ENCODE results near the gene SLC12A6. TPM values are rescaled to one million over a fixed set of nuclear protein-coding genes. Genes with fewer than 3 reads are reported as not detected.

The SLC12A6 gene
- total and polyA plus RNA-seq, 2 donors, result 6.6 to 22.2 TPM

- H3K27ac ChIP-seq (ENCODE audit: low read depth), result no peak overlapping the region
- no peaks in the 10 kb centered on the region for H3K36me3 ChIP-seq (ENCODE audit: insufficient read depth)
- DNase-seq (ENCODE audit: extremely low spot score), result no peak
- H3K4me3 ChIP-seq (ENCODE audit: low read depth, low read length), result no peak overlapping the region
- WGBS, result 95% methylated on average over 6 of the region's 6 CpGs
- H3K4me1 ChIP-seq (ENCODE audit: insufficient read depth), result no peaks in the 10 kb centered on the region
These were observed 4.9 kb downstream of the SLC12A6 start for GRCh38 chr15:34332553-34333120.

- no peaks in the 10 kb centered on the region for H3K36me3 ChIP-seq (ENCODE audit: insufficient read depth)
- no peaks in the 10 kb centered on the region for H3K4me1 ChIP-seq (ENCODE audit: insufficient read depth)
- H3K4me3 ChIP-seq (ENCODE audit: low read depth, low read length), result no peak overlapping the region
- no peak overlapping the region for H3K27ac ChIP-seq (ENCODE audit: low read depth)
- WGBS, result 66% methylated on average over 2 of the region's 2 CpGs
- no peak for DNase-seq (ENCODE audit: extremely low spot score)
These were observed 5.8 kb downstream of the SLC12A6 start for GRCh38 chr15:34331809-34332208.

- Histone ChIP-seq H3K27ac (ENCODE audit: low read depth) (no peak overlapping the region), H3K36me3 (ENCODE audit: insufficient read depth) (no peaks in the 10 kb centered on the region), H3K4me3 (ENCODE audit: low read depth, low read length) (no peak overlapping the region), H3K4me1 (ENCODE audit: insufficient read depth) (no peaks in the 10 kb centered on the region)
- DNase-seq (ENCODE audit: extremely low spot score), result no peak
- 96% methylated on average over 5 of the region's 5 CpGs for WGBS
These were observed 7.3 kb downstream of the SLC12A6 start for GRCh38 chr15:34330279-34330678.

DNA sequence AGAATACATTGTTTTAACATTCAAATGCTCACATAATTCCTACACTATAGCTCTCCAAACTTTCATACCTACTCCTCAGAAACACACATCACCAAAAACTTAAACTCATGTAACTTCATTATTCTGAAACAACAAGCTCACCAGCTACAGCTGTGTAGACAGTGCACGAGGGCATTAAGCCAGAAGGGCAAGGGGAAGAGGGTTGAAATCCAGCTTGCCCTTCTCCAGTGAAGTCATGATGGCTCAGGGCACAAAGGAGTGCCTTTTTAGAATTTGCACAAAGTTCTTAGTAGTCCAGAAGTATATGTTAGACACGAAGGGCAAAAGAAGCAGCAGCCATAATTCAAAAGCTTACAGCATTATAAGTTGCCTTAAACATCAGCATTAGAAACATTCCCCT lies 8.6 kb downstream of the SLC12A6 start:
- WGBS, result 75% methylated on average over 2 of the region's 2 CpGs
- no peak for DNase-seq (ENCODE audit: extremely low spot score)
- H3K4me1 ChIP-seq (ENCODE audit: insufficient read depth), result no peaks in the 10 kb centered on the region
- no peaks in the 10 kb centered on the region for H3K36me3 ChIP-seq (ENCODE audit: insufficient read depth)
- H3K4me3 ChIP-seq (ENCODE audit: low read depth, low read length), result no peak overlapping the region
- H3K27ac ChIP-seq (ENCODE audit: low read depth), result no peak overlapping the region

GRCh38 chr15:34327906-34328305 lies 9.7 kb downstream of the SLC12A6 start:
- H3K36me3 ChIP-seq (ENCODE audit: insufficient read depth), result peaks cover 1% of the 10 kb centered on the region
- no peak overlapping the region for H3K4me3 ChIP-seq (ENCODE audit: low read depth, low read length)
- H3K4me1 ChIP-seq (ENCODE audit: insufficient read depth), result no peaks in the 10 kb centered on the region
- H3K27ac ChIP-seq (ENCODE audit: low read depth), result no peak overlapping the region
- 78% methylated on average over 4 of the region's 4 CpGs for WGBS
- DNase-seq (ENCODE audit: extremely low spot score), result no peak

DNA sequence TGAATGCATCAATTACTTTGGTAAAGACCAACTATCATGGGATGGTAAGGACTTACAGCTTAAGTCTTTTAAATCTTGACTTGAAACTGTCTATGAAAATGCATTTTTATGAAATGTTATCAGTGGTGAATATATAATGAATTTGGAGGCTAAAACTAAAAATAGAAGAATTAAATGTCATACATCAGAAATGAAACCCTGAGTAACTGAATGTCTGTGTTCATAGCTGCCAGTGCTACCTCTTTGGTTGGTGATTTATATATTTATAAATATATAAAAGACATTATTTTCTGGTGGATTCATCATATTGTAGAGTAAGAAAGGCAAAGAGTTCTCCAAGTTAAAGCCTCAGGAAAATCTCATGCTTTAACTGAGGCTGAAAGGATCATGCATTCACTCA lies 12.2 kb downstream of the SLC12A6 start:
- no peaks in the 10 kb centered on the region for H3K4me1 ChIP-seq (ENCODE audit: insufficient read depth)
- DNase-seq (ENCODE audit: extremely low spot score), result no peak
- peak overlapping the region; percentile 23 for H3K27ac ChIP-seq (ENCODE audit: low read depth)
- H3K36me3 ChIP-seq (ENCODE audit: insufficient read depth), result peaks cover 1% of the 10 kb centered on the region
- no peak overlapping the region for H3K4me3 ChIP-seq (ENCODE audit: low read depth, low read length)

GRCh38 chr15:34324933-34325332 lies 12.6 kb downstream of the SLC12A6 start:
- WGBS, result 81% methylated on average over 1 of the region's 1 CpG
- peaks cover 1% of the 10 kb centered on the region for H3K36me3 ChIP-seq (ENCODE audit: insufficient read depth)
- no peaks in the 10 kb centered on the region for H3K4me1 ChIP-seq (ENCODE audit: insufficient read depth)
- DNase-seq (ENCODE audit: extremely low spot score), result no peak
- no peak overlapping the region for H3K4me3 ChIP-seq (ENCODE audit: low read depth, low read length)
- H3K27ac ChIP-seq (ENCODE audit: low read depth), result no peak overlapping the region

DNA sequence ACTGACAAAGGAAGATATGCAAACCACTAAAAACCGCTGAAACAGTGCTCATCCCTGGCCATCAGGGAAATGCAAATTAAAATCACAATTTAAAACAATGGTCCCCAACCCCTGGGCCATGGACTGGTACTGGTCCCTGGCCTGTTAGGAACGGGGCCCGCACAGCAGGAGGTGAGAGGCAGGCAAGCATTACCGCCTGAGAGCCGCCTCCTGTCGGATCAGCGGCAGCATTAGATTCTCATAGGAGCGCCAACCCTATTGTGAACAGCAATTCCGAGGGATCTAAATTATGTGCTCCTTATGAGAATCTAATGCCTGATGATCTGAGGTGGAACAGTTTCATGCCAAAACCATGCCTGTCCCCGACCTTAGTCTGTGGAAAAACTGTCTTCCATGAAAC lies 14.4 kb downstream of the SLC12A6 start:
- no peak overlapping the region for H3K27ac ChIP-seq (ENCODE audit: low read depth)
- WGBS, result 95% methylated on average over 10 of the region's 10 CpGs
- no peak for DNase-seq (ENCODE audit: extremely low spot score)
- H3K36me3 ChIP-seq (ENCODE audit: insufficient read depth), result peaks cover 1% of the 10 kb centered on the region
- no peak overlapping the region for H3K4me3 ChIP-seq (ENCODE audit: low read depth, low read length)
- H3K4me1 ChIP-seq (ENCODE audit: insufficient read depth), result no peaks in the 10 kb centered on the region

DNA sequence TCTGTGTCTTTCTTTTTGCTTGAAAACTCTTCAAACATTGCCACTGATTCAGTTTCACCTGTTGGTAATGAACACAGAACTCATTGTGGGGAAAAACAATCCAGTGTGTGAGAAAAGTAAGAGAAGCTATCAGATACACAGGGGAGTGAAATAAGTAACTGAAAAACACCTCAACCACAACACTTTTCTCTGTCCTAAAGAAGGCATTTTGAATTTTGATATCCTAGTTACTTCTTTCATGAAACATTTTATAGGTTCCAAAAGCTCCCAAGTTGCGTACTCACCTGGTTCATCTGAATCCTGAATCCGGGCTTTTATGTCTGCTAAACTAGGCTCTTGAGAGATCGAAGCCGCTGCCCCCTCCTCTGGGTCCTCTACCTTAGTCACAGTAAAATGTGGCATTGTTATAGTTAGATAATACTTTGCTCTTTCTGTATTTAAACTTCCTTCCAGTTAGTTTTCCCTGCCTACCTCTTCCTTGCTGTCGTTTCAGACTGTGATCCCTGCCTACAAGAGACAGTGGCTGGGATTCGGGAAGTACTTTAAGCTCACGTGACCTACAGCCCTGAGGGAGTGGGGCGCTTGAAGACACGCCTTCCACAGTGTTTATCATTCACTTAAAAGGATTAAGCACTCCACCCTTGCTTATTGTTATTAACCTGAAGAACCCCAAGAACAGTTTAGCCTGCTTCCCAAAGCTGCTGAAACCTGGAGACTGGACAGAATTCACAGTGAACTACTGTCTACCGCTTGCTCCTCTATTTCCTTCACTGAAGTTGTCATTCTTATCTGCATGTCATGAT lies 19.1 kb downstream of the SLC12A6 start:
- Histone ChIP-seq H3K4me1 (ENCODE audit: insufficient read depth) (no peaks in the 10 kb centered on the region), H3K36me3 (ENCODE audit: insufficient read depth) (peaks cover 1% of the 10 kb centered on the region), H3K4me3 (ENCODE audit: low read depth, low read length) (peak overlapping the region; percentile 35), H3K27ac (ENCODE audit: low read depth) (no peak overlapping the region)
- 16% methylated on average over 10 of the region's 10 CpGs for WGBS
- DNase-seq (ENCODE audit: extremely low spot score), result no peak

DNA sequence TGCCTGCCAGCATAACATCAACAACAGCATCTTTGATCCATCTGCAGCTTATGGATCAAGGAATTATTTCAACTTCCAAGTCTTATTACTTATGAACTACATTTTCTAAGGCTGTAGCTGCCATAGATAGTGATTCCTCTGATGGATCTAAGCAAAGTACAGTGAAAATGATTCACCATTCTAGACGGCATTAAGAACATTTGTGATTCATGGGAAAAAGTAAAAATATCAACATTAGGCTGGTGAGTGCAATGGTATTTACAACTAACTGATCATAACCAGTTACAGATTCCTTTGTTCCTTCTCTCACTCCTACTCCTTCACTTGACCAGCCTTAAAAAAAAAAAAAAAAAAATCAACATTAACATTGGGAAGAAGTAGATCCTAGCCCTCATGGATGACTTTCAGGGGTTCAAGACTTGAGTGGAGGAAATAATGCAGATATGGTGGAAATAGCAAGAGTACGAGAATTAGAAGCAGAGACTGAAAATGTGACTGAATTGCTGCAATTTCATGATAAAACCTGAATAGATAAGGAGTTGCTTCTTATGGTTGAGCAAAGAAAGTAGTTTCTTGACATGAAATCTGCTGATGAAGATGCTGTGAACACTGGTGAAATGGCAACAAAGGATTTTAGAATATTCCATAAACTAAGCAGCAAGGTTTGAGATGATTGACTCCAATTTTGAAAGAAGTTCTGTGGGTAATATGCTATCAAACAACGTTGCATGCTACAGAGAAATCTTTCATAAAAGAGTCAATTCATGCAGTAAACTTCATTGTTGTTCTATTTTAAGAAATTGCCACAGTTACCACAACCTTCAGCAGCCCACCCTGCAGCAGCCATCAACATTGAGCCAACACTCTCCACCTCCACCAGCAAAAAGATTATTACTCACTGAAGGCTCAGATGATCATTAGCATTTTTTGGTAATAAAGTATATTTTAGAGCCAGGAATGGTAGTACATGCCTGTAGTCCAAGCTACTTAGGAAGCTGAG lies 22.8 kb downstream of the SLC12A6 start:
- no peaks in the 10 kb centered on the region for H3K36me3 ChIP-seq (ENCODE audit: insufficient read depth)
- no peak overlapping the region for H3K4me3 ChIP-seq (ENCODE audit: low read depth, low read length)
- no peak for DNase-seq (ENCODE audit: extremely low spot score)
- H3K27ac ChIP-seq (ENCODE audit: low read depth), result no peak overlapping the region
- WGBS, result 87% methylated on average over 3 of the region's 3 CpGs
- H3K4me1 ChIP-seq (ENCODE audit: insufficient read depth), result no peaks in the 10 kb centered on the region

GRCh38 chr15:34311563-34311962 lies 26.0 kb downstream of the SLC12A6 start:
- H3K27ac ChIP-seq (ENCODE audit: low read depth), result no peak overlapping the region
- no peak overlapping the region for H3K4me3 ChIP-seq (ENCODE audit: low read depth, low read length)
- no peak for DNase-seq (ENCODE audit: extremely low spot score)
- H3K36me3 ChIP-seq (ENCODE audit: insufficient read depth), result no peaks in the 10 kb centered on the region
- 85% methylated on average over 1 of the region's 1 CpG for WGBS
- H3K4me1 ChIP-seq (ENCODE audit: insufficient read depth), result no peaks in the 10 kb centered on the region

DNA sequence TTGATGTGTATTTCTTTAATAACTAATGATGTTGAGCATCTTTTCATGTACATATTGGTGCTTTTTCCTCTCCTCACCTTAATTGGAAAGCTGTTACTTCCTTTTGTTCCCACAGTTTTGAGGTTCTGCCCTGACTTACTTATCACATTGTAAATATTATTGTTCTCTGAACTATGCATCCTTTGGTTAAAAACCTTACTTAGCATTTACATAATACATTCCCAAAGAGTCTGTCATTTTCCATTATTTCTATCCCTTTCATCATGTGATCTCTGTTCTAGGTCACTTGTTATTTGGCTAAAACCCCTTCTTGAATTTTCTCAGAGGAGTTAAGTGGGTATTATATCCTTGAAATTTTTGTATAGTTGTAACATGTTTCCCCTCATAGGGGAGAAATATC lies 33.0 kb downstream of the SLC12A6 start:
- no peak overlapping the region for H3K4me3 ChIP-seq (ENCODE audit: low read depth, low read length)
- no peak for DNase-seq (ENCODE audit: extremely low spot score)
- H3K27ac ChIP-seq (ENCODE audit: low read depth), result no peak overlapping the region
- H3K4me1 ChIP-seq (ENCODE audit: insufficient read depth), result no peaks in the 10 kb centered on the region
- H3K36me3 ChIP-seq (ENCODE audit: insufficient read depth), result no peaks in the 10 kb centered on the region

DNA sequence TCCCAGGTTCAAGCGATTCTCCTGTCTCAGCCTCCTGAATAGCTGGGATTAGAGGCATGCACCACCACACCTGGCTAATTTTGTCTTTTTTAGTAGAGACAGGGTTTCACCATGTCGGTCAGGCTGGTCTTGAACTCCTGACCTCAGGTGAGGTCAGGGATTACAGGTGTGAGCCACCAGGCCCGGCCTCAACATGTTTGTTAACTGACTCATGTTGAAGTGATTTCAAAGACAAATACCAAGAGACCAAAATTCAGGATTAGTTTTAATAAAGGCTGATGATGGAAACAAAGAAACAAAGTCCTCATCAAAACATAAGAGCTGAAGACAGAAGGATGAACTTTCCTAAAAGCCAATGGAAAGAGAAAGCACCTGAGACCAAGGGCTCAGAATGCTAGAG lies 36.5 kb downstream of the SLC12A6 start:
- no peaks in the 10 kb centered on the region for H3K36me3 ChIP-seq (ENCODE audit: insufficient read depth)
- no peak overlapping the region for H3K27ac ChIP-seq (ENCODE audit: low read depth)
- no peaks in the 10 kb centered on the region for H3K4me1 ChIP-seq (ENCODE audit: insufficient read depth)
- WGBS, result 89% methylated on average over 3 of the region's 3 CpGs
- H3K4me3 ChIP-seq (ENCODE audit: low read depth, low read length), result no peak overlapping the region
- no peak for DNase-seq (ENCODE audit: extremely low spot score)

DNA sequence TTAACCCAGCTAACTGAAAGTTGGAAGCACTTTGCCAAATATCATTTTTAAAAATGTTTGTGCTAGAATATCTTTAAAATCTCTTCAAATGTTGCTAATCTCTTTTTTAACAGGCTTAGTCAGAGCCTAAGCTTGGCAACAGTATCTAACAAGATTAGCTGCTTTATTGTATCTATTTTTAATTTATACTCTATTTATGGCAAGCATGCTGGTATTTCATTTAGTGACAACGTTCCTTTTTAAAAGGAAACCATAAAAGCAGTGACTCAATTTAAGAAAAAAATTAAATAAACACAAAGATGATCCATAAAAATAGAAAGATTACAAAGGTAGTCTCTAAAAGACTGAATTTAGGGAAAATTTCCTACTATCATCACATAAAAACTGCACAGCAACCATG lies 40.5 kb downstream of the SLC12A6 start:
- 1% methylated on average over 1 of the region's 1 CpG for WGBS
- Histone ChIP-seq H3K4me1 (ENCODE audit: insufficient read depth) (no peaks in the 10 kb centered on the region), H3K36me3 (ENCODE audit: insufficient read depth) (no peaks in the 10 kb centered on the region), H3K4me3 (ENCODE audit: low read depth, low read length) (no peak overlapping the region), H3K27ac (ENCODE audit: low read depth) (no peak overlapping the region)
- no peak for DNase-seq (ENCODE audit: extremely low spot score)
